ENCODE measurements around the gene ALPK3.

DNA sequence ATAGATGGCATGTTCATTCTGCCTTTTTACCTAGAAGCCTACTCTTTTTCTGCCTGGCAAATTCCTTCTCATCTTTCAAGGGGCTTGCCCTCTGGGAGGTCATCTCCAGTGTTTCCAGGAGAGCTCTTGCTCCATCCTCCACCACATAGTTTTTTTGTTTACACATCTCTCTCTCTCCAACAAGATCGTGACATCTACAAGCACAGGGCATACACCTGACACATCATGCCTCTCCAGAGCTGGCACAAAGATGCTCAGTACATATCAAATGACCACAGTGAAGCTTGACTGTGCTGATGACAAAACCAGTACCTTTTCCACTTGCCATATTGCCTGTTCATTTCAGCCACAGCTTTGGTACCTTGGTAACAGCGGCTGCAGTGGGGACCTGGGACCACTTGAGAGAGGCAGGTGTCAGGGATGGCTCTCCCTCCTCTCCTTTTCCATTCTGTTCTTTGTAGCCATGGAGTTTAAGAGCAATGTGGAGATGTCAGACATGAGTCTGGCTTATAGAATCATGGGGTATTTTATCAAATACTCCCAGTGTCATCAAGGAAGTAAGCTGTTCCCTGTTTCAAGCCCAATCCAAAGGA, 15.4 kb downstream of the ALPK3 start:
- TF ChIP-seq TEAD4 (IDR thresholded peaks at IDR 0.05) (no peak), RAD21 (IDR thresholded peaks at IDR 0.05; ENCODE audit: low read depth) (no peak), YY1 (IDR thresholded peaks at IDR 0.05; ENCODE audit: low read depth) (no peak), EP300 (IDR thresholded peaks at IDR 0.05; ENCODE audit: borderline replicate concordance) (no peak)
- TF ChIP-seq, protein P1, sequence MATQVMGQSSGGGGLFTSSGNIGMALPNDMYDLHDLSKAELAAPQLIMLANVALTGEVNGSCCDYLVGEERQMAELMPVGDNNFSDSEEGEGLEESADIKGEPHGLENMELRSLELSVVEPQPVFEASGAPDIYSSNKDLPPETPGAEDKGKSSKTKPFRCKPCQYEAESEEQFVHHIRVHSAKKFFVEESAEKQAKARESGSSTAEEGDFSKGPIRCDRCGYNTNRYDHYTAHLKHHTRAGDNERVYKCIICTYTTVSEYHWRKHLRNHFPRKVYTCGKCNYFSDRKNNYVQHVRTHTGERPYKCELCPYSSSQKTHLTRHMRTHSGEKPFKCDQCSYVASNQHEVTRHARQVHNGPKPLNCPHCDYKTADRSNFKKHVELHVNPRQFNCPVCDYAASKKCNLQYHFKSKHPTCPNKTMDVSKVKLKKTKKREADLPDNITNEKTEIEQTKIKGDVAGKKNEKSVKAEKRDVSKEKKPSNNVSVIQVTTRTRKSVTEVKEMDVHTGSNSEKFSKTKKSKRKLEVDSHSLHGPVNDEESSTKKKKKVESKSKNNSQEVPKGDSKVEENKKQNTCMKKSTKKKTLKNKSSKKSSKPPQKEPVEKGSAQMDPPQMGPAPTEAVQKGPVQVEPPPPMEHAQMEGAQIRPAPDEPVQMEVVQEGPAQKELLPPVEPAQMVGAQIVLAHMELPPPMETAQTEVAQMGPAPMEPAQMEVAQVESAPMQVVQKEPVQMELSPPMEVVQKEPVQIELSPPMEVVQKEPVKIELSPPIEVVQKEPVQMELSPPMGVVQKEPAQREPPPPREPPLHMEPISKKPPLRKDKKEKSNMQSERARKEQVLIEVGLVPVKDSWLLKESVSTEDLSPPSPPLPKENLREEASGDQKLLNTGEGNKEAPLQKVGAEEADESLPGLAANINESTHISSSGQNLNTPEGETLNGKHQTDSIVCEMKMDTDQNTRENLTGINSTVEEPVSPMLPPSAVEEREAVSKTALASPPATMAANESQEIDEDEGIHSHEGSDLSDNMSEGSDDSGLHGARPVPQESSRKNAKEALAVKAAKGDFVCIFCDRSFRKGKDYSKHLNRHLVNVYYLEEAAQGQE (IDR thresholded peaks at IDR 0.05; ENCODE audit: low read depth) = no peak

Data from Ishikawa (cell line).